MM.1S (cell line): Measurements from ENCODE around the gene SP8.
A peak's percentile ranks its signal among the peaks of the same experiment; 100 is the strongest.

ENCODE experiments used
- DNase-seq: peaks from one replicate; pipeline ENCODE4 v3.0.0-alpha.2; 2015
- H2AFZ ChIP-seq: fragments of 300-600 bp; sonication (generic); 2 replicates; pipeline ENCODE4 v1.6.0; 2016; ENCODE audit warnings: antibody characterized with exemption, low read length
- H3F3A ChIP-seq: fragments of 300-600 bp; sonication (generic); 2 replicates; pipeline ENCODE4 v1.6.1; 2016; ENCODE audit warnings: mild to moderate bottlenecking, antibody characterized with exemption, low read length, moderate library complexity, mixed read lengths; ENCODE audit not compliant: insufficient read depth
- H3K27ac ChIP-seq: fragments of 300-600 bp; sonication (generic); 2 replicates; pipeline ENCODE4 v1.5.1; 2016; ENCODE audit warnings: mild to moderate bottlenecking, low read length
- H3K27me3 ChIP-seq: fragments of 300-600 bp; sonication (generic); replicated peaks from 2 replicates; pipeline ENCODE4 v1.6.0; 2016; ENCODE audit warnings: low read length; ENCODE audit not compliant: insufficient read depth
- H3K36me3 ChIP-seq: fragments of 300-600 bp; sonication (generic); replicated peaks from 2 replicates; pipeline ENCODE4 v1.6.1; 2016; ENCODE audit warnings: mild to moderate bottlenecking, low read length, mixed read lengths; ENCODE audit not compliant: insufficient read depth
- H3K4me1 ChIP-seq: fragments of 300-600 bp; sonication (generic); 2 replicates; pipeline ENCODE4 v1.6.1; 2016; ENCODE audit warnings: low read length, mixed read lengths
- H3K4me2 ChIP-seq: fragments of 300-600 bp; sonication (generic); 2 replicates; pipeline ENCODE4 v1.6.0; 2016; ENCODE audit warnings: low read depth, low read length
- H3K4me3 ChIP-seq: fragments of 300-600 bp; sonication (generic); 2 replicates; pipeline ENCODE4 v1.5.1; 2016; ENCODE audit warnings: low read length, mixed read lengths
- H3K79me2 ChIP-seq: fragments of 300-600 bp; sonication (generic); 2 replicates; pipeline ENCODE4 v1.6.1; 2016; ENCODE audit warnings: mixed run types, low read length, mixed read lengths
- H3K9ac ChIP-seq: fragments of 300-600 bp; sonication (generic); 2 replicates; pipeline ENCODE4 v1.6.1; 2016; ENCODE audit warnings: low read length, mixed read lengths
- H3K9me2 ChIP-seq: fragments of 300-600 bp; sonication (generic); replicated peaks from 2 replicates; pipeline ENCODE4 v1.6.1; 2016; ENCODE audit warnings: mild to moderate bottlenecking, low read length, mixed read lengths; ENCODE audit not compliant: insufficient read depth
- H3K9me3 ChIP-seq: fragments of 300-600 bp; sonication (generic); replicated peaks from 2 replicates; pipeline ENCODE4 v1.6.1; 2016; ENCODE audit warnings: mild to moderate bottlenecking, low read length, mixed read lengths; ENCODE audit not compliant: insufficient read depth
- H4K20me1 ChIP-seq: fragments of 300-600 bp; sonication (generic); 2 replicates; pipeline ENCODE4 v1.6.1; 2016; ENCODE audit warnings: mild to moderate bottlenecking, low read length, moderate library complexity, mixed read lengths; ENCODE audit not compliant: insufficient read depth
- EZH2 ChIP-seq: fragments of 300-600 bp; sonication (generic); optimal IDR thresholded peaks from 2 replicates; pipeline ENCODE3; 2017; ENCODE audit warnings: low read depth, mild to moderate bottlenecking, antibody characterized with exemption, low read length, mixed read lengths
- EZH2phosphoT487 ChIP-seq: fragments of 300-600 bp; sonication (generic); IDR thresholded peaks from 2 replicates; pipeline ENCODE4 v1.6.1; 2018; ENCODE audit warnings: antibody characterized with exemption, low read length
- TF ChIP-seq, protein P1 (sequence below): fragments of 300-600 bp; sonication (generic); IDR thresholded peaks from 2 replicates; pipeline ENCODE4 v1.5.1; 2016; ENCODE audit warnings: antibody characterized with exemption, low read length, mixed read lengths

SP8 gene

DNA sequence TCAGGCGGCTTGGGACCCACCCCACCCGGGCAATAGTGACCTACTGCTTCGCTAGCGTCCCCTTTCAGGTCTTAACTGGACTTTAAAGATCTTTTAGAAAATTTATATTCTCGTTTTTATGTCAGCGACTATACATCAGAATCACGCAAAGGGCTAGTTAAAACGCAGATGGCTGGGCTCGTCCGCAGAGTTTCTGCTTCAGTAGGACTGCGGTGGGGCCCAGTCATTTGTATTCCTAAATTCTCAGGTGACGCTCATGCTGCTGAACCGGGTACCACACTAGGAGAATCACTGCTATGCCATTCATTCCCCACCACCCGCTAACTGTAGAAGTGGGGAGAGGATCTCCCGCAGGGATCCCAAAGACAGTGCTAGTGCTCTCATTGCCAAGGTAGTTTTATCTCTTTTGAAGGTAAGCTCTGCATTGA is 12.0 kb upstream of the SP8 start:
- TF ChIP-seq, protein P1, sequence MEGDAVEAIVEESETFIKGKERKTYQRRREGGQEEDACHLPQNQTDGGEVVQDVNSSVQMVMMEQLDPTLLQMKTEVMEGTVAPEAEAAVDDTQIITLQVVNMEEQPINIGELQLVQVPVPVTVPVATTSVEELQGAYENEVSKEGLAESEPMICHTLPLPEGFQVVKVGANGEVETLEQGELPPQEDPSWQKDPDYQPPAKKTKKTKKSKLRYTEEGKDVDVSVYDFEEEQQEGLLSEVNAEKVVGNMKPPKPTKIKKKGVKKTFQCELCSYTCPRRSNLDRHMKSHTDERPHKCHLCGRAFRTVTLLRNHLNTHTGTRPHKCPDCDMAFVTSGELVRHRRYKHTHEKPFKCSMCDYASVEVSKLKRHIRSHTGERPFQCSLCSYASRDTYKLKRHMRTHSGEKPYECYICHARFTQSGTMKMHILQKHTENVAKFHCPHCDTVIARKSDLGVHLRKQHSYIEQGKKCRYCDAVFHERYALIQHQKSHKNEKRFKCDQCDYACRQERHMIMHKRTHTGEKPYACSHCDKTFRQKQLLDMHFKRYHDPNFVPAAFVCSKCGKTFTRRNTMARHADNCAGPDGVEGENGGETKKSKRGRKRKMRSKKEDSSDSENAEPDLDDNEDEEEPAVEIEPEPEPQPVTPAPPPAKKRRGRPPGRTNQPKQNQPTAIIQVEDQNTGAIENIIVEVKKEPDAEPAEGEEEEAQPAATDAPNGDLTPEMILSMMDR = no peak
- TF ChIP-seq EZH2phosphoT487 (no peak), EZH2 (no peak)
- Histone ChIP-seq H3K9me3 (no peaks in the 10 kb centered on the region), H3K4me1 (no peaks in the 10 kb centered on the region), H3F3A (peaks cover 12% of the 10 kb centered on the region), H2AFZ (peak overlapping the region; percentile 58), H3K4me3 (peak overlapping the region; percentile 52; the same call in 1 of the 2 replicates), H3K36me3 (no peaks in the 10 kb centered on the region), H3K27me3 (no peaks in the 10 kb centered on the region), H3K9ac (no peak overlapping the region; the same call in 1 of the 2 replicates), H4K20me1 (no peaks in the 10 kb centered on the region), H3K9me2 (no peaks in the 10 kb centered on the region), H3K4me2 (peak overlapping the region; percentile 82), H3K27ac (no peak overlapping the region), H3K79me2 (no peaks in the 10 kb centered on the region)
- DNase-seq = peak; percentile 9

DNA sequence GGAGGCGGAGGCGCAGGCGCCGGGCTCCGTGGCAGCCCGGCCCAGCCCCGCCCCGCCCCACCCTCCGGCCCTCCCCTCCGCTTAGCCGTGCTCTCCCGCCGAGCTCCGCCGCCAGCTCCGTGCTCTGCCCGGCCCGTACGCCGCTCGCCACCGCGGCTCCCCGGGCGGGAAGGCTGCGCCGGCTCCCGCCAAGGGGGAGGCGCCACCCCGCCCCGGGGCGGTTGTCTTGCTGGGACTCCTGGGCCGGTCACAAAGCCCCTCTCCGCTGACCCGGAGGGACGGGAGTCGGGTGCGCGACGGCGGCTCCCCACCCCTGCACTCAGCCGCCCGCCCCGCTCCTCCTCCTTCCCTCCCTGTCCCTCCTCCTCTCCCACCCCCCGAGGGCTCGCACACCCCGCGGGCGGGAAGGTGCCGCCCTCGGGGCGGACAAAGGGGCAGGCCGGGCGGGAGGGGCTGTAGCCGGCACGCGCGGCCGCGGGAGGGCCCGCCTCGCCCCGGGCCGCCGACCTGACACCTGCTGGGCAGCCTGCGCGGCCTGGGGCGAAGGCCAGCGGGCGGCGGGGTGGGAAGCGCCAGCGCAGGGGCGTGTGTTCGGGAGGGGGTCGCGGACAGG is 11.5 kb upstream of the SP8 start:
- H3K9me2 ChIP-seq = no peaks in the 10 kb centered on the region
- no peak for TF ChIP-seq EZH2
- TF ChIP-seq, protein P1 = no peak
- TF ChIP-seq EZH2phosphoT487 = no peak
- no peaks in the 10 kb centered on the region for H3K27me3 ChIP-seq
- no peaks in the 10 kb centered on the region for H3K36me3 ChIP-seq
- H3K4me3 ChIP-seq = peak overlapping the region; percentile 65
- peaks cover 12% of the 10 kb centered on the region for H3F3A ChIP-seq
- no peaks in the 10 kb centered on the region for H3K9me3 ChIP-seq
- H3K4me2 ChIP-seq = peak overlapping the region; percentile 82
- H2AFZ ChIP-seq = peak overlapping the region; percentile 58
- peak overlapping the region; percentile 67 for H3K9ac ChIP-seq
- H4K20me1 ChIP-seq = no peaks in the 10 kb centered on the region
- H3K27ac ChIP-seq = peak overlapping the region; percentile 66
- H3K4me1 ChIP-seq = no peaks in the 10 kb centered on the region
- DNase-seq = peak; percentile 89
- H3K79me2 ChIP-seq = no peaks in the 10 kb centered on the region

DNA sequence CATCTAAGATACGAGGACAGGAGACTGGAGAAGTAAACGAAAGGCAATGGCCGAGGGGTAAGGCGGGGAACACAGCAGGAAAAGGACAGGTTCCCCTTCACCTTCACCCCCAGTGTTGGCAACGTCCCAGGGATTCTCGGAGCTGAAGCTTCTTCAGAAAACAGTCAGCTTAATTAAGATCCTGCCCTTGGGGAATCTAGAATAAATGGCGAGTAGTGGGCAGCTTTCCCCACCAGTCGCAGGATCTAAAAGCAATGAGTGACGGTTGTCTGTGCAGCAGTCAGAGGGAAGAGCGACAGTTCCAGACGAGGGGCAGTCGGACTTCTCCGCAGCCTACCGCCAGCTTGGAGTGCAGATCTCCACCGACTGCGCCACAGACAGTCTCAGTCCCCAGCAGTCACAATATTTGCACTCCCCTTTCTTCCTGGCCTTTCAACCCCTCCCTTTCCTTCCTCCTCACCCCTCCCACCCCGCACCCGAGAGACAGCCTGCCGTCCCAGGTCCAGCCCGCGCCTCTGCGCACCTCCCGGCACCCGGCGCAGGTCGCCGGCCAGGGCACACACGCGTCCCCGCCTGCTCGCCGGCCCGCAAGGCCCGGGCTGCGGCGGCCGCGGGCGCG is 10.9 kb upstream of the SP8 start:
- Histone ChIP-seq H3F3A (peaks cover 12% of the 10 kb centered on the region), H2AFZ (peak overlapping the region; percentile 77), H3K27ac (peak overlapping the region; percentile 65), H3K27me3 (no peaks in the 10 kb centered on the region), H3K4me3 (peak overlapping the region; percentile 75), H3K4me2 (peak overlapping the region; percentile 98), H3K79me2 (no peaks in the 10 kb centered on the region), H4K20me1 (no peaks in the 10 kb centered on the region), H3K9me2 (no peaks in the 10 kb centered on the region), H3K9ac (peak overlapping the region; percentile 53), H3K9me3 (no peaks in the 10 kb centered on the region), H3K4me1 (no peaks in the 10 kb centered on the region), H3K36me3 (no peaks in the 10 kb centered on the region)
- peak; percentile 82 for DNase-seq
- TF ChIP-seq EZH2 = no peak
- TF ChIP-seq, protein P1 = no peak
- no peak for TF ChIP-seq EZH2phosphoT487
